ENCODE measurements around the gene SLC22A23. TPM values are rescaled to one million over a fixed set of nuclear protein-coding genes. Genes with fewer than 3 reads are reported as not detected.

Gene SLC22A23
- total and polyA plus RNA-seq, 2 donors (not counting 1 experiment from before 2014, with no cell fraction given), result 0.18 to 1.4 TPM

DNA sequence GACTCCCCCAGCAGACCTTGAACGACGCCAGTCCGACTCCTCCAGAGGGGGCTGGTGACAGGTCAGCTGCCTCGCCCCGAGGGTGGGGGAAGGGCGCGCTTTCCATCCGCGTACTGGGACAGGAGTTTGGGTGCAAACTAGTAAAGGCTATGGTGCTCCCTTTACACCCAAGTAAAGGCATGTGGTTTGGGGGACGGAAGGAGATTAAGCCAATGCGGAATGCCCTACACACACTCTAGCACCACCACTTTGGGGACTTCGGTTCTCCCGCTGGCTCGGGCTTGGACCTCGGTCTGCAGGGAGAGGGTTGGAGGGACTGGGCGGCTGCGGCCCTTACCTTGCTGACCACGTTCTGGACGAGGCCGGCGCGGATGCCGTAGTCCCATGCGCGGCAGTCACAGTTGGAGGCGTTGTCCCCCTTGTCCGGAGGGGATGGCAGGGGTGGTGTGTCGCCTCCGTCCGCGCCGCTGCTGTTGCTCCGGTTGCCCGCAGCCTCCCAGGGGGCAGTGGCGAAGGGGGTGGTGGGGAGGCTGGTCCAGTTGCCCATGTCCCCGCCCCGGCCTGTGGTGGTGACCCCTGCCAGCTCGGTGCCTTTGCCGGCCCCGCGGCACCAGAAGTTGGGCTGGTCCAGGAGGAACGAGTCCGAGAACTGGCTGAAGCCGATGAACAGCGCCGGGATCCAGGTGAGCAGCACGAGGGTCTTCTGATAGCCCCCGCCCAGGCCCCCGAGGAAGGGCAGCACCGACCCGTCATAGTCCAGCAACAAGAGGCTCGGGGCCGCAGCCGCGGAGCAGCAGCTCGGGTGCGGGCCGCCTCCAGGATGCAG, 1.1 kb downstream of the SLC22A23 start:
- WGBS (ENCODE audit: insufficient coverage), result 2% methylated on average over 51 of the region's 58 CpGs
- ATAC-seq (ENCODE audit: low read depth) (no peak), DNase-seq (peak; percentile 51)
- Mint-ChIP-seq H3K4me3 (no peak overlapping the region), H3K9me3 (ENCODE audit: insufficient read depth) (no peaks in the 10 kb centered on the region), H3K27ac (no peak overlapping the region), H3K27me3 (peaks cover 39% of the 10 kb centered on the region), H3K4me1 (peaks cover 5% of the 10 kb centered on the region)
- peaks cover 23 to 24% of the 10 kb centered on the region in 2 donors for H3K4me1 ChIP-seq (ENCODE audit: control insufficient read depth in 2 of 2, insufficient read depth in 2 of 2, low read length in 2 of 2)
- intact Hi-C loops (cut with micrococcal nuclease), result loop anchor here (2.0 to 10.0 kb wide), 4 partner anchors 99 to 699 kb away; no protein-coding TSS in a partner anchor
- no peak overlapping the region for H3K27ac ChIP-seq (ENCODE audit: low read length in 2 of 2)
- H3K79me2 ChIP-seq (ENCODE audit: control insufficient read depth, insufficient read depth, low read length), result no peaks in the 10 kb centered on the region
- no peak for TF ChIP-seq EZH2 (IDR thresholded peaks at IDR 0.05; ENCODE audit: borderline replicate concordance, insufficient read depth, low read depth, low read length, poor library complexity, severe bottlenecking)
- no peak for TF ChIP-seq CTCF (IDR thresholded peaks at IDR 0.05)
- peaks cover 0 to 60% (median 49%) of the 10 kb centered on the region in 4 experiments for H3K27me3 ChIP-seq (replicated peaks in 1 of 4; ENCODE audit: control extremely low read depth in 1 of 4, control insufficient read depth in 3 of 4, insufficient read depth in 4 of 4, low read length in 3 of 4)
- H3K4me3 ChIP-seq (ENCODE audit: control extremely low read depth in 1 of 5, extremely low read depth in 1 of 5, insufficient read depth in 1 of 5, low read depth in 2 of 5, low read length in 4 of 5), result peak overlapping the region in 4 of 5 experiments; percentile 25 to 51 (median 45)
- peaks cover 0 to 2% (median 0%) of the 10 kb centered on the region in 3 donors for H3K9me3 ChIP-seq (ENCODE audit: control extremely low read depth in 1 of 3, control insufficient read depth in 2 of 3, insufficient read depth in 1 of 3, low read length in 2 of 3)
- peak overlapping the region; percentile 62 for H3K9ac ChIP-seq (ENCODE audit: low read length)
- H3K4me2 ChIP-seq (replicated peaks; ENCODE audit: low read depth, low read length, poor library complexity, severe bottlenecking), result peak overlapping the region; percentile 89
- CTCF ChIA-PET, result interaction anchor here (1.5 kb wide), 1 partner anchor 166 kb away, joined by 4 read pairs; no protein-coding TSS in a partner anchor
- no peaks in the 10 kb centered on the region for H4K20me1 ChIP-seq (ENCODE audit: control insufficient read depth, insufficient read depth, low read length, poor library complexity, severe bottlenecking)
- no peaks in the 10 kb centered on the region for H3K36me3 ChIP-seq (replicated peaks in 1 of 2; ENCODE audit: control extremely low read depth in 1 of 2, control insufficient read depth in 1 of 2, extremely low read depth in 1 of 2, insufficient read depth in 2 of 2, low read length in 1 of 2)
- POLR2A ChIA-PET, result no interaction called here
- H2AFZ ChIP-seq (ENCODE audit: insufficient read depth, low read depth, low read length, poor library complexity, severe bottlenecking), result peak overlapping the region; percentile 59
